Right ventricle myocardium inferior (tissue), 1 donor: ENCODE results near the gene ZBTB20. TPM values are rescaled to one million over a fixed set of nuclear protein-coding genes. Genes with fewer than 3 reads are reported as not detected.
A peak's percentile ranks its signal among the peaks of the same experiment; 100 is the strongest.

ENCODE experiments used
- ATAC-seq: fragments of 200-7000 bp; cut with Tn5 transposase; one replicate; pipeline ENCODE4 v1.9.1; 2020; ENCODE audit warnings: mild to moderate bottlenecking, moderate library complexity
- DNase-seq: peaks from one replicate; pipeline ENCODE4 v3.0.0; 2021; ENCODE audit errors: missing footprints
- intact Hi-C: fragments of 100-400 bp; cut with DNase I; formaldehyde crosslinking; loops from one replicate; pipeline ENCODE4 v1.11.0; 2022
- total RNA-seq: library from RNA; stranded (reverse); fragmentation: NEBNext Ultra II Directional; extraction: Animal tissue kit (Norgen Biotek cat#: 25700); gene quantifications from one replicate; pipeline ENCODE4 v1.2.1, GENCODE V29; 2021
- donor health status: DM: no; HTN: yes; CAD: no; lungs with severe emphysema.

The ZBTB20 gene
- total RNA-seq, 1 donor from 2014 or later = 55.7 TPM

DNA sequence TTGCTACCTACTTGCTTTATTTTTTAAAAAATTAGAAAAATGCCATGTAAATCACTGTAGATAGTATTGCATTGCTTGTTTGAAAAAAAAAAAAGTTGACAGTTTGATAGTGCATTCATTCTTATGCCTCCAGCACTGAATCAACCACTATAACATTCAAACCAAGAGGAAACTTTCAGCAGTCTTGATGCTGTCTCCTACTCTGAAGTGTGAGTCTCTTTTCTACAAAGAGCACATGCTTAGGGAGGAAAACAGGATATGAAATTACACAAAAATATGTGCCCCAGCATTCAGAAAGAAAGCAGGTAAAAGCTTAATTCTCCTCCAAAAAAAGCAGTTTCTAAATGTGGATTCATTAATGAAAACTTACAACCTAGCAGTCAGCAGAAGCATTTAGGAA lies 78.3 kb downstream of the ZBTB20 start:
- ATAC-seq = no peak
- no peak for DNase-seq
- intact Hi-C loops = no loop called here

DNA sequence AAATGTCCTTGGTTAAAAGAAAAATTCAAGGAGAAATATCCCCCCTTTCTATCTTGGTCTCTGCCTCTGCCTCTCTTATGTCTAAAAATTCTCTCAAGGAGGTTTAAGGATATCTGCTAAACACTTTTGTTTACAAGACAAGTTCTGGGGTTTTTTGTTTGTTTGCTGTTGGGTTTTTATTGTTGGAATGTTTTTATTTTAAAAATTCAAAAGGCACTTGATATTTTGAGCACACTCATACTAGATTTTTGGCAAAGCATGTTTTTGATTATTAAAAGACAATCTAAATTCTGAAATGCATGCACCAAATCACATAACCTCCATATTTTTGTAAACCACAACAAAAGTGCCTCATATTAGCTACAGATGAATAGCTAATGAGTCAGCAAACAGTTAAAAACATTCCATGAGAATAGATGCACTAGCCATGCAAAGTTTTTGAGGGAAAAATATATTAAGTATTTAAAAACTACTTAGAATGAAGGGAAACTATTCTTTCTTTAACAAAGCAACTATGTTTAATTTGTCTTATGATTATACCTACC lies 84.6 kb downstream of the ZBTB20 start:
- DNase-seq = no peak
- no peak for ATAC-seq

DNA sequence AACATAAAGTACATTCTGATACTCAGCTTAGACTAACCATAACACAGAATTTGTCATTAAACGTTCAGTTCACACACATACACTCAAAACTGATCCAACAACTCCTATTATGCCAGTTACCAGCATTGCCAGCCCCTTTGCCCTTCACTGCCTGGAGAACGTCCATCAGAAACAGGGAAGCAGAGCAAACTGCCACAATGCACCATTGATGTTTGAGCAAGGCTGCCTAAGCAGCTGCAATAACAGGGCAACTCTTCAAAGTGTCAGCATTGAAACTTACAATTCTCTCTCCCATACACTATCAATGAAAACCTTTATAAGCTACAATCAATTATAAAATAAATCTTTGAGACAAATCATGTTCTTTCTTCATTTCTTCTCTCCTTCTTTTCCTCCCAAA lies 85.1 kb downstream of the ZBTB20 start:
- DNase-seq = no peak
- intact Hi-C loops = no loop called here
- ATAC-seq = no peak

More for the DNA sequence above, 84.6 kb downstream of the ZBTB20 start:
- intact Hi-C loops = no loop called here

DNA sequence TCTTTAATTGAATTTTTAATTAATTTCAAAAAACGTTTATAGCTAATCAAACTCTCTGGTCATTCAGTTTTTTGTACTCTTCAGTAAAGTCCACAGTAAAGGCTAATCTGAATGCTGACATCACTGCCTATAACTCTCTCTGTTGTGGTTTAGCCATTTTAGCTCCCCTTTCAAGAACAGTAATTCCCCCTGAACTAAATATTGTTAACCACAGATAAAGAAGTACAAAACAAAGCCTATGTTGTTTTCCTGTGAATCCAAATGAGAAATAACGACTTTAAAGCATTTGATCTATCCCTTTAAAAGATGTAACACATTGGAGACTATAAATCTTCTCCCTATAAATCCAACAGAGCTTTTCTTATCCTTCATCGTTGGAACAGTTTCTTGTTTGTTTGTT lies 94.2 kb downstream of the ZBTB20 start:
- ATAC-seq (no peak), DNase-seq (no peak)
- intact Hi-C loops = no loop called here

DNA sequence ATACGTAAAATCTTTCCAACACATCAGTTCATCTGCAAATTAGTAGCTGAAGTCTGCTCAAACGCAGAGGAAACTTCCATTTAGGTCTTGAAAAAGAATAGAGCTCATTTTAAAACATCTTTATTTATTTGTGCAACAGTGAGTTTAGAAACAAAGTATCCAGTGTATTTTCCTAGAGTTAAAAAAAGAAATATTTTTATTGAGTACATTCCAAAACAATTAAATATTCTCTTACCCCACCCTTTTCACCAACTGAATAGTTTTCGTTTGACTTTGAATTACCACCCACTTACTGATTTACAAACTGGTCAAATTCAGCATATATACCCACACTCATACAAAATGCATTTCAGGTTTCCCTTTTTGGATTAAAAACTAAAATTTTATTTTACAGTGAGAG lies 104.7 kb downstream of the ZBTB20 start:
- intact Hi-C loops = loop anchor here (2.0 to 5.0 kb wide), 2 partner anchors 28 to 50 kb away; no protein-coding TSS in a partner anchor
- ATAC-seq (no peak), DNase-seq (no peak)

DNA sequence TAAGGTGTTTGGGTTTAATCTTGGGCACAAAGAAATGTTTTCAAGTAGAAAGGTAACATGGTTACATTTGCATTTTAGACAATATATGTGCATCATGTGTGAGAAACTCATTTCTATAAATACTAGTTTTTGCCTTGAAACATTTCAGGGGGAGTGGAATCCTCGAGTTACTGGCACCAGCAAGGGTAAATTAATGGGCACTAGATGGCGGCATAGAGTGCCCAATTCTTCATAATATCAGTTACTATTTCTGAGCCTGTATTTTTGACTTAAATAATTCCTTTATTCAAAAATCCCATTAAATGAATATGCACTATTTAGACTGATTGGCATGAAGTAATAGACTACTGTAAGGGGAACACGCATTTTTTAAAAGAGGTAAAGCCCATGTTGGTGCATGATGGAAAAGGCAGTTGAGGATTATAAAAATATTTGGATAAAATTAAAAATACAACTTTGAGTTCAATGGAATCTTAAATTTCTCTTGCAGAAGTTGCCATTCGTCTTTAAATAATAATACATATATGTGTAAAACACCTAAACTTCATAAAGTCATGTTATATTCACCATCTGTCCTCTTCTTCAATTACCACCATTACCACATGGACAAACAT lies 106.3 kb downstream of the ZBTB20 start:
- ATAC-seq (no peak), DNase-seq (no peak)
- intact Hi-C loops = loop anchor here (5.0 kb wide), 1 partner anchor 52 kb away; no protein-coding TSS in a partner anchor

DNA sequence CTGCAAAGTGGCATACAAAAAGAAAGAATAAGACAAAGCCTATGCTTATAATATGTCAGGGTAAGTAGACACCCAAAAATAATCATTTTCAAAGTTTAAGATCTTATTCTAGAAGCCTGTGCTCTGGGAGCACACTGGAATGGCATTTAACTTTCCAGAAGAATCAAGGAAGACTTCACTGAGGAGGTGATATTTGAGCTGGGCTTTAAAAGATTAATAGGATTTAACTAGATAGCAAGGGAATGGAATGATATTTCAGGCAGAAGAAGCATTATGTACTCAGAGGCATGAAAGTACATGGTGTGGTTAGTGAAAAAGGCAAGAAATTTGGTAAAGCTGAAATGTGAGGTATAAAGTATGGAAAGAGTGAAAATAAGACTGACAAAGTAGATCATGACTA lies 106.8 kb downstream of the ZBTB20 start:
- intact Hi-C loops = loop anchor here (5.0 kb wide), 1 partner anchor 52 kb away; no protein-coding TSS in a partner anchor
- DNase-seq (no peak), ATAC-seq (no peak)

DNA sequence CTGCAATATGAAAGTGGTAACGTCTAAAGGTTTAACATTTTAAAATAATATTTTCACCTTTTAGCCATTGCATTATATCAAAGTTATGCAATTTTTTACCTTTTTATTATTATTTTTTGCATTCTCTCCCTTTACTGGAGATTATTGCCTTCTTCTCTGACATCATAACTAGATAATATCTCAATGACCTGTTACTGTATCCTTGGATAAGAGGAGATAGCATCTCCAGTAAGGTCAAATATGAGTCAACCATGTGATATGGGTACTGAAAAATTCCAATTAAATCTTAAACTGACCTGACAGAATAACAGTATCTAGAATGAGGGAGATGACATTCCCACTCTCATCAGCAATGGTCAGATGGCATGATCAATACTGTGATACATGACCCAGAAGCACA lies 108.3 kb downstream of the ZBTB20 start:
- intact Hi-C loops = no loop called here
- DNase-seq = no peak
- no peak for ATAC-seq

DNA sequence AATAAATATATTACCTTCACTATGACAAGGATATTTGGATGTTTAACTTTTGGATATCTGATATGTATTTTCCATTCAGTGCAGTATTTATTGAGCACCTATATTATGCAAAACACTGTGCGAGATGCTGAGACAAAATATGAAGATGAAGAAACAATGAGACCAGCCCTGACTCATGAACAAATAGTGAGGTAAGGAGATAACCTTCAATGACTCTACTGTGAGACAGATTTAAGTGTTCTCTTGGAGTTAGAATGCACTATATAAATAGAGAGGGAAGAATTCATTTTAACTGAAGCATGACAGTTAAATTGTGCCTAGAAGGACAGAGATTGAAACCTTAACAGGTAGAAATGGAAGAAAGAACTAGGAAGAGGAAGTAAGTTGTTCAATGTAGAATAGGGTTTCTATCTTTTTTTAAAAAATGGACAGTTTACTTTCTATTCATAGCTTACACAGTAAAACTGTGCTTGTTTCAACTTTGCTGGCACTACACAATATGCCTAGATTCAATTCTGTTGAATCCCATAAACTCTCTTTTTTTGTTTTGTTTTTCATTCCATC lies 124.2 kb downstream of the ZBTB20 start:
- intact Hi-C loops = no loop called here
- ATAC-seq (no peak), DNase-seq (no peak)

DNA sequence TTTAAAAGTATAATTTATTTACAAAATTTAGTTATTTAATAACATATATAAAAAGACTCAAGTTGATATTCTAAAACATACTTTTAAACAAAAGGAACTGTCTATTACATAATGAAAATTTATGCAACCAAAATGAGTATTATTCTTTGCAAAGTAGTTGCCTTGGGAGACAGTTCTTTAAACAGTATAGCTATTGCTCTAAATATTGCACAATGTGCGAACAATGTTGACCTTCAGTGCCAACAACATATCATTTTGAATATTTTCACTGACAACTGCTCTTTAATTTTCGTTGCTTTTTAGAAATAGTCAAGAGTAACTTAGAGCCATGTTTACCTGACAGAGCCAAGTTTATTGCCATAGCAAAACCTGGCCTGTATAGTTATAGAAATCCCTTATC lies 124.9 kb downstream of the ZBTB20 start:
- no peak for ATAC-seq
- no peak for DNase-seq
- intact Hi-C loops = no loop called here

DNA sequence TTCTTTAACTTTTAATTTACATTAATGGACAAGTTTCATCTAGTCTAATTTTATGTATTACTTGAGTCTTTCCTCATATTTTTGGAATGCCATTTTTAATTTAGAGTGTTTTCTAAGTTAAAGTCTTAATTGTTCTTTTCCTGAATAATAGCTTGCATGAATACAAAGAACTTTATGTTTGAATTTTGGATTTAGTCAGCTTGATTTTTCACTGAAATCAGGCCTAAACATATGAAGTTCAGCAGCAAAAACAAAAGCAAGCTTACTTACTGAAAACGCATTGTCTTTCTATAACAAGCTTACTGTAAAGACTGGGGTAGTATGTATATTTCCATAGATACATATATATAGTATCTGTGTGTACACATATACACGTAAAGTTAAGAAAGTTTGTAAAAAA lies 126.0 kb downstream of the ZBTB20 start:
- intact Hi-C loops = no loop called here
- no peak for ATAC-seq
- no peak for DNase-seq

DNA sequence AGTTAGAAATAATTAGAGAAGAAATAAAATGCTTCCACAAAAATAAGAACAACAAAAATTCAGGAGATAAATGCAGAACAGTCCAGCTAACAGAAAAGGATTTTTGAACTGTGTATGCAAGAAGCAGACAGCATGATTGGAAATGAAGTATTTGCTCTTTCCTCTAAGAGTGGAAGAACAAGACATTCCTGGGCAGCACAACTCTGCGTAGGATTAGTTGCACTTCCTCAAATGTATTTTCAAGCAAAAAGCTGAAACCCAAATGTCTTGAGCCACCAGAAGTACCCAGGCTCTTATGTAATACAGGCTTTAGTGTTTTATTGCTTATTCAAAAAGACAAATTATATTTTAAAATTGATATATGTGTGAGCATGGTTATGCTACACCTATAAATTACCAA lies 127.2 kb downstream of the ZBTB20 start:
- DNase-seq = no peak
- peak; percentile 44 for ATAC-seq
- intact Hi-C loops = no loop called here

DNA sequence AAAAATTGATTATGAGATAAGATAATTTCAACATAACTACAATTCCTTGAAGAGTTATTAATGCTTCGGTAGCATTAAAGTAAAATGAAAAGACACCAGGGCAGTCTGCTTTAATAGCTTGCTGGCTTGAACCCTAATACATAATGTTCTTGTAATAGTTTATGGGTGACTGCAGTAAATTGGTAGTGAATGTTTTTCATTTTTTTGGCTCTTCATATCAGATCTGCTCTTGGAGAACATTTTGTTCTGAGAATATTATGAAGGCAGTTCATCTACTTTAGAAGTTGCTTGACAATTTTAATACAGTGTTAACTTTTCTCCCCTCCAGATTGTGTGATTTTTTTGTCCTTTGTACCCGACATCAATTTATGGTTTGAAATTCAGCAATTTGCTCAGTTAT lies 128.4 kb downstream of the ZBTB20 start:
- no peak for ATAC-seq
- intact Hi-C loops = no loop called here

DNA sequence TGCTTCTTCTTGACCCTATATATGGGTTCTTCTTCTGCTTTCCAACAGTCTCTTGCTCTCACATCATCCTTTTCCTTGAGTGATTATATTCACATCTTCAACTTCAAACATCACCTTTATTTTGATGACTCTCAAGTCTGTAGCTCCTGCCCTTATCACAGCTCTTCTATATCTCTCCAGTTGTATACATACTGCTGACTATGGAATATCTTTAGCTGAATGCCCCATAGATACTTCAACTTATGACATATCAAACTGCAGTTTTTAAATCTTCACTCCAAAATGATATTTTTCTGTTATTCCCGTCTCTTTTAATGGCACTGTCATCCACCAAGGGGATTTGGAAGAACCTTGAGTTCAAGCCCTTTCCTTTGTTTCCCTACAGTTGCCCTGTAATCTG lies 139.1 kb downstream of the ZBTB20 start:
- DNase-seq = no peak
- intact Hi-C loops = no loop called here
- ATAC-seq = no peak

More for the DNA sequence above, 128.4 kb downstream of the ZBTB20 start:
- DNase-seq = no peak

DNA sequence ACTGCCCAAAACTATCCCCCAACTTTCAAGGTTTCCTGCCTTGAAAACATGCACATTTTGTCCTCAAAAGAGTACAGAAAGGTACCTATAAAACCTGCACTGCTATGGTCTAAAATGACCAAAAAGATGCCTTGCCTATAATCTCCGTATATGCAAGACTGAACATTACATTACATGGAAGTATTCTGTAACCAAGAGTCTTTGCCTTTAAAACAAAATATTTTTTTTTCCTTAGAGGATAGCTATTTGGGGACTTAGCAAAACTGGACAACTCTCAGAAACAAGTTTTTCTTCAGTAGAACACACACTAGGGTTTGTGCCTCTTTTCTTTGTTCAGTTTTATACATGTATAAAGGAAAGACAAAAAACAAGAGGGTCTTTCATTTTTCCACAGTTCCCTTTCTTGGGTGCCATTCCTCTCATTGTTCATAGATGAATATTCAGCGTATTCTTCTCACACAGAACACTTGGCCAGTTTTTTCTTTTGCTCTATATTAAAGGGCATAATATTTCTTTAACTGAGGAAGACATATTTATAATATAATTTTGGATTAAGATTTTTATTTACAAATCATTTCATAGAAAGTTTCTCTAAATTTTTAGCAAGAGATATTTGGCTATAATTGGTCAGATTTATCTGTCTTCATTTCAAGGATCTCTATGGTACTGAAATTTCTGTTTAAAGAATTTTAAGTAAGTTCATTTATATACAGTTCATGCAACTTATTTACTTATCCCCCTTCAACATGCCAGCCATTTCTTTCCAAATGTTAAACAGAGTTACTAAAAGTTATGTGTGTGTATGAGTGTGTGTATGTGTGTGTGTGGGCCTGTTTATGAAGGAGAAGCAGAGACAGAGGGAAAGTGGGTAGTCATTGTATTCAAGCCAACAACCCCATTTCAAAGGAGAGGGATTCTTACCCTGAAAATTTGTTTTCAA lies 142.6 kb downstream of the ZBTB20 start:
- ATAC-seq (no peak), DNase-seq (no peak)
- intact Hi-C loops = no loop called here

DNA sequence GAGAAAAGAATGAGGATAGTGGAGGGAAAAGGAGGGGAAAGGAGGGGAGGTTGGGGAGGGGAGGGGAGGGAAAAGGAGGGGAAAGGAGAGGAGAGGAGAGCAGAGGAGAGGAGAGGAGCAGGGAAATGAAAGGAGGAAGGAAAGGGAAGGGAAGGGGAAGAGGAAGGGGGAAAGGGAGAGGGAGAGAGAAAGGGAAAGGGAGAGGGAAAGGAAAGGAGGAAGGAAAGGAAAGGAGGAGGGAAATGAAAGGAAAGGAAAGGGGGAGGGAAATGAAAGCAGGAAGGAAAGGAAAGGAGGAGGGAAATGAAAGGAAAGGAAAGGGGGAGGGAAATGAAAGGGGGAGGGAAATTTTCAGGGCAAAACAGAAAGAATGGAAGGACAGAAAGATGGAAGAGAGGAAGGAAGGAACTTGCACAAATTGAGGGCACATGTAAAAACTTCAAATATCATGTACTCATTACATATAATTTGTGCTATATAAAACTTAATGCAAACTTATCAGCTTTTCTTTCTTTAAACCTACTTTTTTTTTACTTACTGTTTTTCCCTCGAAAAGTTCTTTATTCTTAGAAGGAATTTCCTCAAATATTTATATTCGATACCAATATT lies 148.0 kb downstream of the ZBTB20 start:
- ATAC-seq = no peak
- no peak for DNase-seq
- intact Hi-C loops = no loop called here

DNA sequence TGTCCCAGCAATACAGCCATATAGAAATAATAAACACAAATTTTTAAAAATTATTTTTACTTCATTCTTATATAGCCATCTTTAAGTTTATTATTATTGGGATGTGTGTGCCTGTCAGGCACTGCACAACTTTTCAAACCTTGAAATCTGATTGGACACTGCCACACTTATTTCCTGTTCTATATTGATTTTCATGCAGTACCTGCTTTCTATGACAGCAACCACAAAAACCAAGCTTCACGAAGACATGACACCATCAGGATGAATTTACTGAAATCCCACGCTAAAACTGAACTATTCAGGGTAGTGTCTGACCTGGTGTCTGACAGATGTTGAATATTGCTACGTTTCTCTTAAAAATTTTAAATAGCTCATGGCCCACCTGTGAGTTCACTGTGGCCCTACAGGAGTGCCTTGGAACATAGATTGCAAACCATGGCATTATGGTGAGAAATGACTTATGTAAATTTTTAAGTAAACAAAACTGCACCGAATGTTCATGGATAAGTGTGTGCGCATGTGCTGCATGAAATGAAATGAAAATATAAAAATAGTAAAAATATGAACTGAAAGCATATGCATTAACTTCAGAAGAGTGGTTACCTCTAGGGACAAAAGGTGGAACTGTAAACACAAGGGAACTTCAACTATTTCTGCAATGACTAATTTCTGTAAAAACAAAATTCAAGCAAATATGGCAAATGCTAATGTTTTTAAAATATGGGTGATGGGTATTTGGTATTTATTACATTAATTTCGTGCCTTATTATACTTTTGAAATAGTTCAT lies 152.3 kb downstream of the ZBTB20 start:
- no peak for DNase-seq
- no peak for ATAC-seq
- intact Hi-C loops = no loop called here

DNA sequence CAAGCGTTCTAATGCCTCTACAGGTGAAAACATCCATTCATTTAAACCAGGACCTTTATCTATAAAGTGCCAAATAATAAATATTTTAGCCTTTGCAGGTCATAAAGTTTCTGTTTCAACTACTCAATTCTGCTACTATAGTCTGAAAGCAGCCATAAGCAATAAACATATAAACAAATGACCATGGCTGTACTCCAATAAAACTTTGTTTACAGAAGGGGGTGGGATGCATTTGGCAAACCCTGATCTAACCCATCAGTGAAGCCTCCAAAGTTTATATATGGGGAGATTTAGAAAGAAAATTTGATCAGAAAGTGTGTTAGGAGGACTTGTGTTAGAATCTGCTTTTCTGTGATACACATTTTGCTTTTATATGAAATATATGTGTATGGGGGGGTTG lies 161.3 kb downstream of the ZBTB20 start:
- intact Hi-C loops = no loop called here
- ATAC-seq (no peak), DNase-seq (no peak)
